GM21723 (cell line): Measurements from ENCODE around the gene OOEP.

ENCODE experiments used
- ATAC-seq: cut with Tn5 transposase; IDR thresholded peaks from one replicate; pipeline ENCODE4 v1.9.1; 2021; ENCODE audit warnings: mild to moderate bottlenecking, moderate library complexity; ENCODE audit not compliant: unreplicated experiment

The OOEP gene

DNA sequence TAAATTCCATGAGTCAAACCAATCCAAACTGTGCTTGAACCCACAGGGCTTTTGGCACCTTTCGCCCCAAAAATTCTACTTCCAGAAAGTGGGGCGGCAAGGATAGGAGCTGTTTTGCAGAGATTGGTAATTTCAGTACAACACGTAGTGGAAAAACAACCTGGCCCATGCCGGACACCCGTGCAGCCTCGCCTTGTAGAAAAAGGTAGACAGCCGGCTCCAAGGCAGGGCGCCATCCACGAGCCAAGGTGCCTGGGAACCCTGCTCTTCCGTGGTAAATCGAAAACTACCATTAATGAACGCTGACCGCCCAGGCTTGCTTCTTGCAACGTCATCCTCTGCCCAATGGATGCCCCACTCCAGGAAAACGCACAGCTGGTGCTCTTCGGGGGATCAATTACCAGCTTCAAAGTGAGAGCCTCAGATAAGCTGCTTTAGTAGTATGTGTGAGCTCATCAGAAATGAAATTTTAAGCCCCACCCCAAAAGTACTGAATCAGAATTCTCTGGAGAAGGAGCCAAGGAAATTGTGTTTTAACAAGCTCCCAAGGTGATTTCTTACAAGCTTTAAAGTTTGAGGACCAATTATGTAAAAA, 1.8 kb downstream of the OOEP start:
- no peak for ATAC-seq

DNA sequence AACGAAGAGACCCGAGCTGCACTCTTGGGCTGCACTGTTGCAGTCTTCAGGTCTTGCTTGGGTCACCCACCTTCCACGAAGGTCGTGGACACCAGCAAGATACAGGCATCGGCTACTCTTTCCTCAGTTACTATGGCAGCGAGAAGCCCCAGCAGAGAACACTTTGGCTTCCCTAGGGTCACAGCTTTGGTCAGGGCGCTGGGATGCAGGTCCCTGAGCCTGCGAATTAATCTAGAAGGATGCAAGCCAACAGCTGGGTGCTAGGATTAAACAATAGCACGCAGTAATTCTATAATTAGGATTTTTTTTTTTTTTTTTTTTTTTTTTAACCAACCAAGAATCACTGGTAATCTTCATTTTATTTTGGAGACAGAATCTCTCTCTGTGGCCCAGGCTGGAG, 5.1 kb downstream of the OOEP start:
- no peak for ATAC-seq

- no peak for ATAC-seq
Observed at GRCh38 chr6:73364121-73364520, 5.6 kb downstream of the OOEP start.

GRCh38 chr6:73363537-73363875, 6.2 kb downstream of the OOEP start:
- no peak for ATAC-seq

GRCh38 chr6:73362869-73363536, 6.7 kb downstream of the OOEP start:
- ATAC-seq, result no peak

GRCh38 chr6:73362358-73362757, 7.3 kb downstream of the OOEP start, which contains the start of gene KHDC3L:
Gene KHDC3L, plus strand, starts transcription at chr6:73362658. Its CDS starts 72 bp downstream, at chr6:73362730.
- no peak for ATAC-seq

DNA sequence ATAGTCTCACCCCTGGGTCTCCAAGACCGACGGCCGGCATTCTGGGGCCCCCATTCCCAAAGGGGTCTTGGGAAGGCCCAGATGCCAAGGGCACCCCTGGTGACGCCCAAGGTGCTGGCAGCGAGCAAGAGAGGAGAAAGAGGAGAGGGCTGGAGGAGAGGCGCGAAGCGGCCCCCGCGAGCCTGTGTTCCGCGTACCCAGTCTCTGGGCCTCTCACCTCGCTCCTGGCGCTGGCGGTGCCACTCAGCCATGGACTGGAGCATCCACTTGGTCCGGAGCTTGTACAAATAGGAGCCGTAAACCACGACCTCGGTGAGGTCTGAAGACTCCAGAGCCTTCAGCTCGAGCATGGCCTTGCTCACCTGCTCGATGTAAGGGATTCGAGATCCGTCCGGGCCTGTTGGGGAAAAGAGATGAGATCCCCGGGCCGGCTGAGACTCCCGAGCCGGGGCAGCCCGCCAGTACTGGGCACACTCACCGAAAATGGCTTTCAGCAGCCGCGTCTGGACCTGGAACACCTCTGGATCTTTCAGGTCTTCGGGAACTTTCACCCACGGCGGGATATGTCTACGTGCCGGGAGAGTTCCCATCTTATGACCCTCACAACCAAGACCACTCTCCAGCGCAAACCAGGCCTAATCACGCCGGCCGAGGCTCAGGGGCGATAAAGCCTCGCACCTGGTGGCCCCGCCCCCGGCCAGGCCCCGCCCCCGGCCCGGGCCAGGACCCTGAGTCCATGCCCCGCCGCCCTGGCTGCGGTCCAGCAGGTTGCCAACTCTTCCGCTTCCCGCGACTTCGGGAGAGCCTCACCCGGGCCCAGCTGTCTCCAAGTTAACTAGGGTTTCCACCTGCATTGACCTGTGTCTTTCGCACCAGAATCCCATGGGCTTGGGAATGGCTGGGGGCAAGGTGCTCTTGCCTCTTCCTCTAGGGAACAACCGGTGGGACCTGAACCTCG, 15.8 kb downstream of the OOEP start, which contains the start of gene DPPA5:
TSS of gene DPPA5 (minus strand) at position 641 of the 958 bp plus-strand sequence. CDS start at position 590, 51 bp downstream.
- no peak for ATAC-seq

DNA sequence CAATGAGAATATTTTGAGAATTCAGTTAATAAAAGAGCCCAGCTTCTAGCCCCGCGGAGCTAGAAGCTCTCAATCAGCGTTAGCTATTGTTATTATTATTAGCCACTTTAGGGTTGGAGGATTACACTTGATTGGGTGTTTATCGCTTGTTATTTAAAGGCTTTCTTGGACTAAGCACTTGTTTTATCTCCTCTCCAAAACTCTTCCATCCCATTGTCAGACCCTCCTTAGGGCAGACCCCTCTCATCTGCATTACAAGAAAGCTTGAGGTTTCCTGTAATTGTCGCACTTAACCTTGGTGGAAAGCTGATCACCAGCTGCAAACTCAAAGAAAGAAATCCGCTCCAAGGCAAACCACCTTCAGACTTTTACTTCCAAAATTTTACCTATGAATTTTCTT, 20.4 kb downstream of the OOEP start:
- no peak for ATAC-seq

GRCh38 chr6:73348550-73349204, 21.0 kb downstream of the OOEP start:
- ATAC-seq, result no peak

DNA sequence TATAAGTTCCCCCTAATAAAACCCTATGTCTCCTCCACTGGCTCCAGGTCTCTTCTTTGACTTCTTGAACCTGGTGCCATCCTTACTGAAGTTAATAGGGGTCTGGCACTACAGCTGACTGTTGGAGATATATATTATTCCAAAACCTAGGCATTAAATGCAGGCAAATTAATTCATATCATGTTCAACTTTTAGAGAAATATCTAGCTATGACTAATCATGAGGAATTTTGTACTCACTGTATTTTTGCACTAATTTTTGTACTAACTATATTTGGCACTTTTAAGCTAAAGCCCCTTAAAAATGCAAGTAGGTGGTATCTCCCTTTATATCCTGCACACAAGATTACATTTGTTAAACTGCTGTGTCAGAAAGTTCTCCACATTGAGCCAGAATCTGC, 26.5 kb downstream of the OOEP start:
- ATAC-seq, result no peak

- ATAC-seq, result no peak
Observed at GRCh38 chr6:73342174-73342573, 27.5 kb downstream of the OOEP start.

- no peak for ATAC-seq
Observed at GRCh38 chr6:73341335-73341734, 28.4 kb downstream of the OOEP start.

DNA sequence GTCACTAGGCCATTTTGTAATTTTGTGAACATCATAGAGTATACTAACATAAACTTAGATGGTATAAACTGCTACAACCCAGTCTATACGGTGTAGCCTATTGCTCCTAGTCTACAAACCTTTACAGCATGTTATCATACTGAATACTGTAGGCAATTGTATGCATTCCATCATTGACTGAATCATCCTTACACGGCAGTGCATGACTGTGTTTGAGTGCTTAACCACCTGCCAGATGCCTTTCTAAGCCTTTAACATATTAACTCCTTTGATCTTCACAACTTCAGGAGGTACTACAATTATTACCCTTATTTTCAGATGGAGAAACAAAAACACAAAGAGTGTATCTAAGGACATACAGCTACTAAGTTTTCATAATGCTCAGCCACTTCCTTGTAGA, 29.6 kb downstream of the OOEP start:
- ATAC-seq, result no peak

DNA sequence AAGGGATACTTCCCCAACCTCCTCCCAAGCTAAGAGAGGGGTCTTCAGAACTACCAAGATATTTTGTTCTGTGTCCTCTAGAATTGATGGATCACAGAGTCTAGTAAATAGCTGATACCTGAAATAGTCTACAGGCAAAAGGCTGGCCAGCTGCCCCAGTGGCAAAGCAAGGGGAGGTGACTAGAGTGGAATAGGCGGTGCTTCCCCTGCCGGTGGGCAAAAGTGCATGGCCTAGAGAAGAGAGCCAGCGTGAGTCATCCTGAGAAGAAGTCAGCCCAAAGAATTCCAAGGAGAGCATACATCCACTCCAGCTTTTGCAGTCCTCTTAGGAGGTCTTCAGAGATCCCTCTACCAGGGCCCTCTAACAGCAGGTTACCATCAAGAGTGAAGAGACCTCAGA, 30.4 kb downstream of the OOEP start:
- ATAC-seq, result no peak

DNA sequence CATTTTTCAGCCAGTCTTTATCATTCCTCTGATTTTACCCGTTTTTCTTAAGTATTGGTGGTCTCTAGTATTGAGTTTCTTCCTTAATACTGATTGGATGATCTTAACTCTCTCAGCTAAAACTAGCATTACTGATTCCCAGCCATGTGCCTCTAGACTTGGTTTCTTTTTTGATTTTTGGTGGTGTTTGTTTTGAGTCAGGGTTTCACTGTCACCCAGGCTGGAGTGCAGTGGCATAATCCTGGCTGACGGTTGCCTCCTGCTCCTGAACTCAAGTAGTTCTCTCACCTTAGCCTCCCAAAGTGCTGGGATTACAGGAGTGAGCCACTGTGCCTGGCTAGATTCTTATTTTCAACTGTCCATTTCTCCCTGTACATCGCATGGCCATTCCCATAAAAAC, 40.5 kb downstream of the OOEP start:
- peak; percentile 65 for ATAC-seq

DNA sequence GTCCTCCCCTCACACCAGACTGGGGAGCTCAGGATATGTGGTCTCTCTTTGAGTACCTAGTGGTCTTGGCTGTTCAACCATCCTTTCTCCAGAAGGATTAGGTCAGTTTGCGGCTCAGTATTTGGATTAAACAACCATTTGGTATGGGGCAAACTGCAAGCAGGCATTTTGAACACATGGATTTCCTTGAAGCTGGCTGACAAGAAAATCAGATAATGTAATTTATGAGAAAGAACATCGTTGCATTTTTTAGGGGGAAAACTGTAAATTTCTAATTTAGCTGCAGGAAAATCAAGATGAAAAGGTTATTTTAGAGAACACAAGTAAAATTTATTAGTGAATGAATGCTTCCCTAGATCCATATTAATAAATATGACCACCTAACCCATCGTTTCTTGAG, 40.9 kb downstream of the OOEP start:
- ATAC-seq, result no peak

GRCh38 chr6:73325656-73326055, 44.0 kb downstream of the OOEP start:
- ATAC-seq, result no peak

DNA sequence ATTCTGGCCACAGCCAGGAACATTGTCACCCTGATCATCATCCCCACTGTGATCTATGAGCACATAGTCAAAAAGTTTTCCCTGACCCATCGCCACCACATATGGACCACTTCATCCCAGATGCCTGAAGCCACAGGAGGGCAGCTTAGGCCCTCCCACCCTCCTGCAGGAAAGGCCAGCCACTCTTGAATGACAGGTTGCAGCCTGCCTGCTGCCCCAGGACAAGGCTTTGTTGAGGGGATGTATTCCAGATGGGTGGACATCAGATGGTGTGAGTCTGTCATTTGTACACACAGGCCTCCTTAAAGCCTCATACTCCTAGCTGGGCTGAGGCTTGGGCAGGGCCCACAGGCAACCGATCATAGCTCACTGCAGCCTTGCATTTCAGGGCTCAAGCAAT, 46.4 kb downstream of the OOEP start:
- no peak for ATAC-seq
